HG03064 (cell line): ENCODE measurements around the gene SESN1.
A peak's percentile ranks its signal among the peaks of the same experiment; 100 is the strongest.

ENCODE experiments used
- ATAC-seq: cut with Tn5 transposase; IDR thresholded peaks from one replicate; pipeline ENCODE4 v1.9.1; 2021; ENCODE audit warnings: low read depth; ENCODE audit not compliant: unreplicated experiment

The SESN1 gene

DNA sequence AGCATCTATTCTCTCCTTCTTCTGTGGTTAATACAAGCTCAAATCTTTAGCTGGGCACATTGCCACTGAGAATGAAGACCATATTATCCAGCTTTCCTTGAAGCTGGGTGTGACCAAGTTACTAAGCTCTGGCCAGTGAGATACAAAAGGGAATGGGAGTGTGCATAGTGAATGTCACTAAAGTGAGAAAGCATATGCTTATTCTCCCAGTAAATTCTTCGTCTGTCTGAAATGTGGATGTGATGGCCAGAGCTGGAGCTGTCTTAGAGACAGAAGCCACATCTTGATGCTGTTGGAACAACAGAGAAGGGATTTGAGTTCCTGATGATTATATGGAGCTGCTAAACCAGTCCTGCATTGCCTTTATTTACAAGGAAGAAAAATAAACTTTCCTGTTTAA, 60.1 kb downstream of the SESN1 start:
- ATAC-seq, result no peak

GRCh38 chr6:109033655-109034054, 61.0 kb downstream of the SESN1 start:
- ATAC-seq, result no peak

- no peak for ATAC-seq
Measured at GRCh38 chr6:109031416-109031815, 63.2 kb downstream of the SESN1 start.

DNA sequence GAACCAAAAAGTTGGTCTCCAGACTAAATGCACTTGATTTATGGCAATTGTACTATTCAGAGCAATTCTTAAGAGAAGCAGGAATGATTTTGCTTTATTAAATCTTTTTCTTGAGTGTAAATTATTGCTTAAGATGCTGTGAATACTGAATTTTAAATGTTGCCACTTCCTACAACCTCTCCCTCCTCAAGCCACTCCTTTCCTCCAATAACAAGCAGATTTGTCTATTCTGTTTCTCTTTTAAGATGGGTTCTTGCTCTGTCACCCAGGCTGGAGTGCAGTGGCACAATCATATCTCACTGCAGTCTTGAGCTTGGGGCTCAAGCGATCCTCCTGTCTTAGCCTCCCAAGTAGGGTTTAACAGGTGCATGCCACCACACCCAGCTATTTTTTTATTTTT, 65.3 kb downstream of the SESN1 start:
- no peak for ATAC-seq

DNA sequence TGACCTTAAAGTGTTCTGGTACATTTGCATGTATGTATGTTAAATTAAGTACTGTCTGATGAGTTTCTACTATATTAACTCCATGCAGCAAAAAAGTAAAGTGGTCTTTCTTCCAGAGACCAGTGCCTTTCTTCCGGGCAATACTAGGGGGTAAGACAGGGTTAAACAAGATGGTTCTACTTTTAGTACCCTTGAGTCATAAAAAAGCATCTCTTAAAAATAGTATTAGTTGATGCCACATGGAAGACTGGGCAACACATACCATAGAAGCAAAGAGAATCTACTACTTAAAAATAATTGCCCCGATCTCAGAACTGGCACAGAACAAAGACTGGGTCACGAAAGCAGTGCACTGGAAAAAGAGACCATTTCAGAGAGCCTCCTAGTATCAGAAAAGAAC, 66.2 kb downstream of the SESN1 start:
- ATAC-seq, result no peak

GRCh38 chr6:109027964-109028363, 66.7 kb downstream of the SESN1 start:
- ATAC-seq, result no peak

GRCh38 chr6:109025639-109026038, 69.0 kb downstream of the SESN1 start:
- no peak for ATAC-seq

- ATAC-seq, result no peak
Measured at GRCh38 chr6:109024784-109025183, 69.9 kb downstream of the SESN1 start.

- ATAC-seq, result no peak
Measured at GRCh38 chr6:109024368-109024767, 70.3 kb downstream of the SESN1 start.

DNA sequence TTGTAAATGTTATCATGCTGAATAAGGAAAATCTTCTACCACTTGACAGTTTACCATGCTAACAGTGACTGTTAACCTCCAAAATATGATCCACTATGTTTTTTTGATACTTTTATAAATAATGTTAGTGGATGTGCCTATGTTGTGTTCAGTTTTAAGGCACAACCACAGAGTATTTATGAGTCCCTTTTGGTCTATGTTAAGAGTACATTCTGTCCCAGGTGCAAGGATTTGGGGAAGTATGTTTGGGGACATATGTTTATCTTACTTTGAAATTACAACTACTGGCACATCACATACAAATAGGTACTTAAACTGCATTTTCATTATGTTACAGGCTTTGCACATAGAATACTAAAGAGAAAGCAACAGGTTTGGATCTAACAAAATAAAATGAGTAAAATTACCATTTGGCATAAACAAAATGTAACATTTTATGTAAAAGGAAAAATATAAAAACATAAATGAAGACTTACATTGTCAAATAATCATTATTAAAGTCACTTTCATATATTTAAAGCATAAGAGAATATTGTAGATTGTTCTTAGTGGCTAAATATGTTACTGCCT, 71.2 kb downstream of the SESN1 start:
- no peak for ATAC-seq

GRCh38 chr6:109021870-109022269, 72.8 kb downstream of the SESN1 start:
- ATAC-seq, result no peak

DNA sequence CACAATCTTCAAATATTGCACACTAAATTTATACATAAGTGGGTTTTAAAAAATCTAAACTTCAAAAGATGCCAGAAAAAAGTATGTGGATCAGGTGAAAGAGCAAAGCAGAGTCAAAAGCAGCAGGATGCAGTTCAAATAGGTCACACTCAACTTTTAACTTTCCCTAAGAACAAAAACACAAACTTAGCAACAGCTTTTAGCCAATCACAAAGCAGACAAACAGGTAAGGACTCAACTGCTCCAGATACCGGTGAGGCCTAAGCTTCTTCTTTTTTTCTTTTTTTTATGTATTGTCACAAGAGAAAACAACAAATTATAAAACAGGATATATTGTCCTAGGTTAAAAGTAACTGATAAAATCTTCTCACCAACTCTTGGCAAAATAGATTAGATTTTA, 74.7 kb downstream of the SESN1 start:
- ATAC-seq, result no peak

GRCh38 chr6:109015176-109015575, 79.5 kb downstream of the SESN1 start:
- ATAC-seq, result no peak

DNA sequence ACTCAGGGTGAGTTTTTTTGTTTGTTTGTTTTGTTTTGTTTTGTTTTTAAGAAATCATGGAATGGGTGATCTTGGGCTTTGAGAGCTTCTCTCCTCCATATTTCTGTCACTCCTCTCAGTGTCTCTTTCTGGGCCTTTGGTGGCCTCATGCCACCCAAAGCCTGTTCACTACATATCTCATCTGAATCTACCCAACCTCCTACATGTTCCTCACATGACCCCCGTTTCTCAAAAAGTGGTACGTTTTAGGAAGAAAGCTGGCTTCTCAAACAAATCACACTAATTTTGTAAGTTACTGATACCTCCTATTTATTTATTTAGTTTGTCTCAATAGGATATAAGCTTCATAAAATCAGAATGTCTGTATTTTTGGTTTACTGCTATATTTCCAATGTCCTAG, 80.0 kb downstream of the SESN1 start:
- ATAC-seq, result no peak

DNA sequence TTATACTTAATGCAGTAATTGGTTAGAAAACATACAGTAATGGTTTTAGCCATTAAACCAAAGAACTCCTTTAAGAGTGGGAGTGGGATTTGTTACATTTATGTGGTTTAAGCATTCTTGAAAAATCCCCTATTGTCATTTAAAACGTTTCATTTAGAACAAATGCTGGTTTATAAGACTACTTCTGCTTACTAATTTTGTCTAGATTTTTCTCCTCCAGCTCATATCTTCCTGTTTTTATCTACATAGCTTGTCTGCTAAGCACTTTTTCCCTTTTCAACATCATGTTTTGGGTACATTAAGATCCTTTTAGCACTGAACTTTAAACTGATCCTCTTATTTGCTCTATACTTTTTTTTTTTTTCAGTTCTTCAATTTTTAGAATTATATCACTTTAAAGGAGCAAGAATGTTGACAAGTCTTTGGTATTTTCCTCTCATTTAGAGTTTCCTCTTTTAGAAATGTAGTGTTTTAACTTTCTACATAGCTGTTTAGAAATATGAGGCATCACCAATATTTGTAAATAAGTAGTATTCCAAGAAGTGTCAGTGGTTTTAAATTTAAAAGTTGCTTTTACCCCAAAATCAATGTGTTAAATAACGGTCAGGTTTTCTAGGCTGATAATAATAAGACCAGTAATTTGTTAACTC, 80.9 kb downstream of the SESN1 start:
- ATAC-seq, result no peak

DNA sequence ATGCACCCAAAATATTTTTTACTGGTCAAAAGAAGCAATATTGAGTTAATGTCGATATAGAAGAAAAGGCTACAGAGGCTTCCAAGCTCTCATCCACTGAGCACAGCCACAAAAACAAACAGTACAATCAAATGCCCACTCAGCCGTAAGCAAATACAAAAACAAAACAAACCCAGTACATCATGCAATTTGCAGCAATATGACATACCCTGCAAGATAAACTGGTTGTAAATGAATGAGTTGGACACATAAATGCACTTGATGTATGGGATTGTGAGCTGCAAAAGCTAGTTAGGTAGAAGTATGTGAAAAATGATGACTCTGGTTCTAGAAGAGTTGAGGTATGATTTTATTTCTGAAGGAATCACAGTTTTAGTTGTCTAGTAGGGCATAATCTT, 83.9 kb downstream of the SESN1 start:
- ATAC-seq, result no peak

DNA sequence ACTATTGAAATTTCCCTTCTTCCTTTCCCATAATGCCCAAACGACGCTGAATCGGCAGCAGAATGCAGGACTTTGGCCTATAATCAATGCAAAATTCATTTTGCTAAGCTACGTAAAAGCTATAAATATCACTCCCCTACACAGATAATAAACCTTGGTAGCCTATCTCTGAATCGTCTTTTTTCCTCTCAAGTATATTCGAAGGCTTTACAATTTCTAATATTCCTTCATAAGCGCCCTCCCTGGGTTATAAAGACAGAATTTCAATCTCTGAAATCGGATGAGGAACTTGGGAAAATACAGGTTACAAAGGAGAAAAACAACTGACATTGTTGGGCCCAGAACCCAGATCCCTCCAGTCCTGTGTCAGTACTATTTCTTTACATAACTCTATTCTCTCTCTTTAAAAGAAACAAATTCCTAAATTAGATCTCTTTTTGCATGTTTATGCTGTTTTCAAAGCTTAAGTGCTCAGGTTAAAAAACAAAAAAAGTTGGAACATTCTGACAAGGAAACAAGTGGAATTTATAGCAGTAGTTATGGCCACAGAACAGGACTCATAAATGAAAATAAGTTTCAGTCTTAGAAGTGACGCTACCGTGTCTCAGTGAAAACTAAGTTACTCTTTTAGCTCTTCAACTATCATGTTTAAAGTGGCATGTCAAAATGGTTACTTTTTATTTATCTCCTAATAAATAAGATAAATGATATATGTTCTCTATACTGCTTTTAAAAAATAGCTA, 84.5 kb downstream of the SESN1 start:
- no peak for ATAC-seq

GRCh38 chr6:109009236-109009961, 85.2 kb downstream of the SESN1 start:
- ATAC-seq, result peak; percentile 84

DNA sequence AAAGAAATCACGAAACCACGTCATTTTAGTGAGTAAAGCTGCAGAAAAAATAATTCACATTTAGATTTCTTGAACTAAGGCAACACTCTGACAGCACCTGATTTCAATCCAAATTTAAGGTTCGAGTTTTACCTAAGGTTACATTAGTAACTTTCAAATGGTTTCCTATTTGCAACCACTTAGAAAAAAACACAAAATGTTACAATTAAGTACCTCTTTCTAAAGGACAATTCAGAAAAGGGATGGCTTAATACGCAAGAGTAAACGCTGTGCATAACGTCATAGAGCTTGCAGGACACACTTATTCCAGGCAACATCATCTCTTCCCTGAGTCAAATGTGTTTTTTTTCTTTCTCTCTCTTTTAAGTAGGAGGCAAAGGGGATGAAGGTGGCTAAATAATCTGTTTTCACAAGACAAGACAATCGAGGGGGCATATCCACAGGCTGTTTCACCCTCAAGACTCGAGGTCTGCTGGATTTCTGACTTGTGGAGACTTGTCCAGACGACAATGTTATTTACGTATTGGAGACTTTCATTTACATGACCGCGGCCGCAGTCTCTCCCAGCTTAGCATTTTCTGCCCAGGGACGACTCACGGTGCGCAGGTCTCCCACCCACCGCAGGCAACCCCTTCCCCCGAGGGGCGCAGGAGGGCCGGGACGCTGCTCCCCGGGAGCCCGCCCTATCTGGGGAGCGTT, 86.0 kb downstream of the SESN1 start:
- ATAC-seq, result peak; percentile 5

DNA sequence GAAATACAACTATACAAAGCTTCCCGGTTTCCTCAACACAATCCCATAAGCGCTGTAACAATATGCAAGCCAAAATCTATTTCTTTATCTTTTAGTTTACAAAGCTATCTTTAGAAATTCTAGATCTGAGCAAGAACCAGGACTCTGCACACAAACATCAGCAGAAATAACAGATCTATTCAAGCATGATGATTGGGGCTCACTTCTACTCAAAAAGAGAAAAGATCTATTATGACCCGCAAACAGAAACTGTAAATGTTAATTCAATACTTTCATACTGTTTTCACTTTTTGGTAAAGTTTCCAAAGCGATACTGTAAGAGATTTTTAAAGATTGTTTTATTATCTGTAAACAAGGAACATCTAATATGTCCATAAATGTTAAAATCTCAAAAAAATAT, 86.6 kb downstream of the SESN1 start:
- no peak for ATAC-seq

- ATAC-seq, result no peak
Measured at GRCh38 chr6:109007521-109007920, 87.1 kb downstream of the SESN1 start.
